Measurements from ENCODE around the gene ARHGEF7. TPM values are rescaled to one million over a fixed set of nuclear protein-coding genes. Genes with fewer than 3 reads are reported as not detected.
"Not testable (repeated sequence)": the region's sequence is repeated elsewhere in the genome, so short reads cannot be mapped to it uniquely, and the experiment has no call there.

ARHGEF7 gene
- 155 and 220 TPM in 2 replicates for total RNA-seq

DNA sequence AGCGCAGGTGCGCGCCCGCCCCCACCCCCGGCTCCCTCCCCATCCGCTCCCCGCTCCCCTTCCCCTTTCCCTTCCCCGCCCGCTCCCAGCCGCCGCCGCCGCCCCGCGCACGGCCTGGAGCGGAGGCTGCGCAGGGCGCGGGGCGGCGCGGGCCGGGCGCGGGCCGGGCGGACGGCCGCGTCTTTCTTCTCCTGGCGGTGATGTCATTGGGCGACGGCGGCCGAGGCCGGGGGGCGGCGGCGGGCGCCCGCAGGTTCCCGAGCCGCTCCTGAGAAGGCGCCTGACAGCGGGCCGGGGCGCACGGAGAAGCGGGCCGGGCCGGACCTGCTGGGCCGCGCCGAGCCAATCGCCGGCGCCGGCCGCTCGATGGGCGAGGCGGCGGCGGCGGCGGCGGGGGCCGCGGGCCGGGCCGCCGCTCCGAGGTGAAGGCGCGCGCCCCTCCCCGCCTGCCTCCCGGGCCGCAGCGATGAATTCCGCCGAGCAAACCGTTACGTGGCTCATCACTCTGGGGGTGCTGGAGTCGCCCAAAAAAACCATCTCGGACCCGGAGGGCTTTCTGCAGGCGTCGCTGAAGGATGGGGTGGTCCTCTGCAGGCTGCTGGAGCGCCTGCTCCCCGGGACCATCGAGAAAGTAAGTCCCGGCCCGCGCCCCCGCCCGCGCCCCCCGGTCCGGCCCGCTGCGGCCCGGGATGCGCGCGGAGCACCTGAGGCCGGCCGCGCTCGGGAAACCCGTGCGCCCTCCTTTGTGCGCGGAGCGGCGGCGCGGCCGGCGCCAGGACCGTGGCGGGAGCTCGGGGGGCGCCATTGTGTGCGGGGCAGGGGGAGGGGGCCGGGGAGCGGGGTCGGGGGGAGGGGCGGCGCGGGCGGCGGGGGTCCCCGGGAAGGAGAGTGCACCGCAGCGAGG lies at the start of gene ARHGEF7:
TSS of gene ARHGEF7 (plus strand) at position 250 of the 904 bp plus-strand sequence. CDS start at position 467, 217 bp downstream.
- DNase-seq (ENCODE audit: low read depth, low spot score) = no peak

DNA sequence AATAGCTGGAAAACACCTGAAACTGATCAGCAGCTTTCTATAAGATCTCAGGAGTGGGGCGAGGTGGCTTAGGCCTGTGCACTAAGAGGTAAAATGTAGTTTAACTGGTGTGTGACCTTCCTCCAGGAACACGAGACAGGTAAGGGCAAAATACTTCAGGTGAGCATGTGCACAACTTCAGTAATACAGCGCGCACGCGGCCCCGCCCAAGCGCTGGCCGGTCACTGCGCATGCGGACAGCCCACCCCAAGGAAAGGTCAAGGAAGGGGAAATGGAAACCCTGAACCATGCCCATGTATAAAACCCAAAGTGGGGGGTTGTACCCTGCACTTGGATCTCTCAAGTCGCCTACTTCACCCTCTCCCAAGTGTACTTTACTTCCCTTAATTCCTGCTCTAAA lies 49.4 kb upstream of the ARHGEF7 start:
- no peak for DNase-seq (ENCODE audit: low read depth, low spot score)

GRCh38 chr13:111066544-111066943 lies 48.6 kb upstream of the ARHGEF7 start:
- DNase-seq (ENCODE audit: low read depth, low spot score) = no peak

- no peak for DNase-seq (ENCODE audit: low read depth, low spot score)
Observed at GRCh38 chr13:111068009-111068350, 47.1 kb upstream of the ARHGEF7 start.

DNA sequence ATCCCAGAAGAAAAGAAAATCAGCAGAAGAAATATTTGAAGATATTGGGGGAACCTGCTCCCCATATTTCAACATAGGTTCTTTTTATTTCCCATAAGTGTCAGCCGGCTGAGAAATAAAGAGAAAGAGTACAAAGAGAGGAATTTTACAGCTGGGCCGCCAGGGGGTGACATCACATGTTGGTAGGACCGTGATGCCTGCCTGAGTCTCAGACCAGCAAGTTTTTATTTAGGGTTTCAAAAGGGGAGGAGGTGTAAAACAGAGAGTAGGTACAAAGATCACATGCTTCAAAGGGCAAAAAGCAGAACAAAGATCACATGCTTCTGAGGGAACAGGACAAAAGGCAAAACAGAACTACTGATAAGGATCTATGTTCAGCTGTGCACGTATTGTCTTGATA lies 44.0 kb upstream of the ARHGEF7 start:
- DNase-seq (ENCODE audit: low read depth, low spot score) = not testable (repeated sequence)

- not testable (repeated sequence) for DNase-seq (ENCODE audit: low read depth, low spot score)
Observed at GRCh38 chr13:111071526-111071925, 43.6 kb upstream of the ARHGEF7 start.

DNA sequence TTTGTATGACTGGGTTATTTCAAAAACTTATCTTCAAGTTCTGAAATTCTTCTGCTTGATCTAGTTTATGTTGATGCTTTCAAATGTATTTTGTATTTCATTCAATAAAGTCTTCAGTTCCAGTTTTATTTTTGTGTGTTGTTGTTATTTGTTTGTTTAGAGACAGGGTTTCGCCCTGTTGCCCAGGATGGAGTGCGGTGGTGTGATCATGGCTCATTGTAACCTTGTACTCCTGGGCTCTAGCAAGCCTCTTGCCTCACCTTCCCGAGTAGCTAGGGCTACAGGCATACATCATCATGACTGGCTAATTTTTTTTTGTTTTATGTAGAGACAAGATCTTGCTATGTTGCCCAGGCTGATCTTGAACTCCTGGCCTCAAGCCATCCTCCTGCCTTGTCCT lies 40.3 kb upstream of the ARHGEF7 start:
- DNase-seq (ENCODE audit: low read depth, low spot score) = no peak

DNA sequence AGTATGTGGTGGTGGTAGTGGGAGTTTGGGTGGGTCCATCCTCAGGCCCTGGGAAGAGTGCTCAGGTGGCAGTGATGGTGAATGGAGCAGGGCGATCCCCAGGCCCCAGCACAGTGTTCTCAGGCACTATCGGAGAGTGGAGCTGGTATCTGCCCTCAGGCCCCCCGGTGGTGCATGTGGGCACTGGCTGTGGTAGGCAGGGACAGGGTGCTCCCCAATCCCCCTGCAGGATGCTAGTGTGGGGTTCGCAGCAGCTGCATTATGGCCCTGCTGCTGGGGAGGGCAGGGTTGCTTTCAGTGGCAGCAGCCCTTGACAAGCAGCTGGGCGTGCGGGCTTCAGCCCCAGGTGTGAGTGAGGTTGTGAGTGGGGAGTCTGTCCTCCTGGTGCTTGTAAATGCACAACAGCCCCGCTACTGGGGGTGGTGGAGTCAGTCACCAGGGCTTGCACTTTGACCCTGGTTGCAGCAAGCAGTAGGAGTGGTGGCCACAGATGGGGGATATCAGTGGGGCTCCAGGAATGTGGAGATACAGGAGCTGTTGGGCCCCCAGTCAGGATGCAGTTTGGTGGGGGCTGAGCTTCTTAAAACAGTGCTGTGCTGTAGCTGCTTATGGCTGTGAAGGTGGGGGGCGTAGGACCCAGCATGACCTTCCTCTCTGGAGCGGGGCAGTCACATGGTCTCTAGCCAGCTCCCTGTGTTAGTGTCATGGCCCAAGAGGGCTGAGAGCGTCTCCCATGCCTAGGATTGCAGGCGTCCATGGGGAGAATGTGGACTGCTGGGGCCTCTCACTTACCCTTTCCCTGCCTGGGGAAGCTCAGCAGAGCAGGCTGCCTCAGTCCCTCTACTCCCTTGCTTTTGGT lies 38.7 kb upstream of the ARHGEF7 start:
- DNase-seq (ENCODE audit: low read depth, low spot score) = no peak

- no peak for DNase-seq (ENCODE audit: low read depth, low spot score)
Observed at GRCh38 chr13:111079375-111079774, 35.7 kb upstream of the ARHGEF7 start.

DNA sequence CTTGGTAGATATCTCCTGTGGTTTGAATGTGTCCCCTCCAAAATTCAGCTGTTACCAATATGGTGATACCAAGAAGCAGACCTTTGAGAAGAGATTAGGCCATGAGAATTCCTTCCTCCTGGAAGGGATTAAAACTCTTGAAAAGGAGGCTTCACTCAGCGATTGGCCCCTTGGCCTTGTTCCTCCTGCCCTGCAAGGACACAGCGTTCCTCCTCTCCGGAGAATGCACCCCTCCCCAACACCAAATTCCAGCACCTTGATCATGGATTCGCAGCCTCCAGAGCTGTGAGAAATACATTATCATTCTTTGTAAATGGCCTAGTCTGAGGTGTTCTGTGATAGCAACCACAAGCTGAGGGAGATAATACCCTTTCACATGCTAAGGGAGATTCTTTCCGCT lies 34.5 kb upstream of the ARHGEF7 start:
- DNase-seq (ENCODE audit: low read depth, low spot score) = no peak

GRCh38 chr13:111082240-111082639 lies 32.9 kb upstream of the ARHGEF7 start:
- no peak for DNase-seq (ENCODE audit: low read depth, low spot score)

DNA sequence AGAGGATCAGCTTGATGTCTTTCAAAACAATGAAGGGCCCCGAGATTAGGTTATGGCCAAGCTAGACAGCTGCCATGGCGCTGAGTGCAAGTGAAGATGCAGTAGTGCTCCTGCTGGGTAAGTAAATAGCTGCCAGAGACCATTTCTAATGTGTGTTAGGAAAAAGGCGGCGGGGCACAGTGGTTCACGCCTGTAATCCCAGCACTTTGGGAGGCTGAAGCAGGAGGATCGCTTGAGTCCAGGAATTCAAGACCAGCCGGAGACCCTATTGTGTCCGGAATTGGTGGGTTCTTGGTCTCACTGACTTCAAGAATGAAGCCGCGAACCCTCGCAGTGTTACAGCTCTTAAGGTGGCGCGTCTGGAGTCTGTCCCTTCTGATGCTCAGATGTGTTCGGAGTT lies 32.3 kb upstream of the ARHGEF7 start:
- not testable (repeated sequence) for DNase-seq (ENCODE audit: low read depth, low spot score)

DNA sequence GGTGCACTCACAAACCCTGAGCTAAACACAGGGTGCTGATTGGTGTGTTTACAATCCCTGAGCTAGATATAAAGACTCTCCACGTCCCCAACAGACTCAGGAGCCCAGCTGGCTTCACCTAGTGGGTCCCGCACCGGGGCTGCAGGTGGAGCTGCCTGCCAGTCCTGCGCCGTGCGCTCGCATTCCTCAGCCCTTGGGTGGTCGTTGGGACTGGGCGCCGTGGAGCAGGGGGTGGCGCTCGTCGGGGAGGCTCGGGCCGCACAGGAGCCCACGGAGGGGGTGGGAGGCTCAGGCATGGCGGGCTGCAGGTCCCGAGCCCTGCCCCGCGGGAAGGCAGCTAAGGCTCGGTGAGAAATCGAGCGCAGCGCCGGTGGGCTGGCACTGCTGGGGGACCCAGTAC lies 31.4 kb upstream of the ARHGEF7 start:
- not testable (repeated sequence) for DNase-seq (ENCODE audit: low read depth, low spot score)

GRCh38 chr13:111090169-111090568 lies 24.9 kb upstream of the ARHGEF7 start:
- no peak for DNase-seq (ENCODE audit: low read depth, low spot score)

DNA sequence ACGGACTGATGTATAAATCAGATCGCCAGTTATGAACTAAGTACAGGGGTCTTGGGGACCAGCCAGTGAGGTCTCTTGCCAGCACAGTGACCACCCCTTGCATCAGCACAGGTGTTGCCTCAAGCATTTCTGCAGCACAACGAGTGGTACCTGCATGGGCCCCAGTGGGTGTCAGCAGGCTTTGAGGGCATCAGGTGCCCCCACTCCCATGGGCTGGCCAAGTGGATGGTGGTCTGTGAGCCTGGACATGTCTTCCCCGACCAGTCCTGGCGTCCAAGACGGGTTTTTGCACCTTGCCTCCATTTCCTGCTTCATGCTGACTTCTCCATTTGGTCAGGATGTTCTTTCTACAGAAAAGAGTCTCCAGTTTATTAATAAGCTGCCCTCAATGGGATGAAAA lies 22.4 kb upstream of the ARHGEF7 start:
- no peak for DNase-seq (ENCODE audit: low read depth, low spot score)

DNA sequence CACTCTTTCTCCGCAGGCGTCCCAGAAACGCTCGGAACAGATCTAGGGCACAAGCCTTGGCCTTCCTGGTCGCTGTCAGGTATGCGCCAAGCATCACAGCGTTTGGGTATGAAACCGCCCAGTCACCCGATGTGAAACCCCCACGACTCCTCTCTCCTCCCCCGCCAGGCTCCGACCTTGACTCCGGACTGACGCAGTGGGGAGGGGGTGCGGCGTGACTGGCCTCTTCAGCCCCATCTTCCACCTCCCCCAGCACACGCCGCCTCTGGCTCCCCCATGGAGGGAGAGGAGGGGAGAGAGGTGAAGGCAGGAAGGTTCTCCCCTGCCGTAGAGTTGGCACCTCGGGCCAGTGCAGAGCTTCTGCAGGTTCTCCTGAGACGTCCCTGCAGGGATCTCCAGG lies 22.0 kb upstream of the ARHGEF7 start:
- DNase-seq (ENCODE audit: low read depth, low spot score) = no peak

GRCh38 chr13:111093634-111094033 lies 21.5 kb upstream of the ARHGEF7 start:
- no peak for DNase-seq (ENCODE audit: low read depth, low spot score)

- DNase-seq (ENCODE audit: low read depth, low spot score) = no peak
Observed at GRCh38 chr13:111095031-111095840, 19.9 kb upstream of the ARHGEF7 start.

GRCh38 chr13:111095911-111096501 lies 19.1 kb upstream of the ARHGEF7 start:
- no peak for DNase-seq (ENCODE audit: low read depth, low spot score)

DNA sequence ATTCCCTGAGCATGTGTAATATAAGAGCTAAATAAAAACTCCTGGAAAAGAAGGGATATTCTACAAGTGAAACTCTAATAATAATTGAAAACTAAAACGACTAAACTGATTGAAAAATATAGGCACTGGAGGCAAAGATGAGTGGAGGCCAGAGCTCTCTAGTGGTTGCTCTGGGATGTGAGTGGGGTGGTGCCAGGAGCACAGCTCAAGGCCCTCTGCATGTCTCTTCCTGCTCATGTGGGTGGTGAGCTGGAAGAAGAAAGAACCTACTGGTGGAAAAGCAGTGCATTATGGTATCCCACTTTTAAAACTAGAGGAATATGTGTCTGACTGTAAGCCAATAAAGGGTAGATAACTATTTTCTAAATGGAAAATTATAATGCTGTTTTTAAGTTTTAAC lies 15.8 kb upstream of the ARHGEF7 start:
- DNase-seq (ENCODE audit: low read depth, low spot score) = no peak

DNA sequence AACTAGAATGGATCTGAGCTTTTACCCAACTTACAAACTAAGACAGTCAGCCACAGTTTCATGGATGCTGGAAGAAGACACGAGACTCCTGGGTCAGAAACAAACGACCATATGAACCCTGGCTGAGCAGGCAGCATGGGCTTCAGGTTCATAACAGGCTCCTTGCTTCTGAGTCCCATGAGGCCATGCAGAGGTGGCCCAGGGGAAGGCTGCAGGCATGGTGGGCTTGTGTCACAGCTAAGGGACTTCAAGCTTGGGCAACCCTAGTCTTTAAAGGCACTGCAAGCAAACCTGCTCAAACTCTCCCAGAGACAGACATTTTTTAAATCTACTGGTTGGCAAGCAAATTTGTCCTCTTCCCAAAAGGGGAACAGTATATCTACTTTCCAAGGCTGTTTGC lies 5.1 kb upstream of the ARHGEF7 start:
- no peak for DNase-seq (ENCODE audit: low read depth, low spot score)

All from pulmonary artery endothelial cell (primary cell).